ENCODE data around the gene ADM2. TPM values are rescaled to one million over a fixed set of nuclear protein-coding genes. Genes with fewer than 3 reads are reported as not detected.

The ADM2 gene
- polyA plus RNA-seq, 1 of the 3 experiments (the other 2 are of a cell fraction) = 0.61 TPM

GRCh38 chr22:50504369-50505211 is 23.2 kb downstream of the ADM2 start:
- Histone ChIP-seq H3K4me3 (ENCODE audit: low read depth in 2 of 2, low read length in 1 of 2) (no peak overlapping the region), H3F3A (replicated peaks; ENCODE audit: insufficient read depth) (peaks cover 6% of the 10 kb centered on the region), H3K36me3 (replicated peaks in 1 of 2; ENCODE audit: control insufficient read depth in 1 of 2, insufficient read depth in 2 of 2, low read length in 1 of 2) (peaks cover 0 to 18% of the 10 kb centered on the region in 2 experiments), H2AFZ (ENCODE audit: low read depth) (no peak overlapping the region), H3K4me1 (ENCODE audit: control insufficient read depth in 1 of 2, insufficient read depth in 2 of 2, low read depth in 1 of 2, low read length in 1 of 2) (peaks cover 7 to 14% of the 10 kb centered on the region in 2 experiments; a peak in 3 of 4 replicates), H3K4me2 (no peak overlapping the region), H3K9ac (no peak overlapping the region), H4K20me1 (ENCODE audit: insufficient read depth) (no peaks in the 10 kb centered on the region), H3K27ac (ENCODE audit: low read depth in 2 of 2, low read length in 1 of 2) (no peak overlapping the region), H3K9me3 (no peaks in the 10 kb centered on the region), H3K27me3 (ENCODE audit: insufficient read depth) (no peaks in the 10 kb centered on the region), H3K9me2 (no peaks in the 10 kb centered on the region), H3K79me2 (ENCODE audit: insufficient read depth) (peaks cover 37% of the 10 kb centered on the region)
- TF ChIP-seq FOXM1 (IDR thresholded peaks at IDR 0.05; ENCODE audit: low read depth) (no peak), EZH2phosphoT487 (IDR thresholded peaks at IDR 0.05; ENCODE audit: borderline replicate concordance, low read depth) (no peak), REST (IDR thresholded peaks at IDR 0.05; ENCODE audit: low read depth, low read length) (no peak), MAX (IDR thresholded peaks at IDR 0.05; ENCODE audit: low read depth) (no peak), YY1 (IDR thresholded peaks at IDR 0.05; ENCODE audit: low read depth) (no peak), EP300 (IDR thresholded peaks at IDR 0.05; ENCODE audit: borderline replicate concordance in 1 of 2, low read depth in 1 of 2, low read length in 1 of 2) (no peak), TCF12 (IDR thresholded peaks at IDR 0.05) (no peak), CTCF (IDR thresholded peaks at IDR 0.05) (no peak), GABPA (IDR thresholded peaks at IDR 0.05; ENCODE audit: low read depth) (no peak), JUND (IDR thresholded peaks at IDR 0.05) (no peak), ZBTB33 (IDR thresholded peaks at IDR 0.05; ENCODE audit: borderline replicate concordance, low read depth) (no peak), USF2 (IDR thresholded peaks at IDR 0.05; ENCODE audit: borderline replicate concordance, low read depth, low read length) (no peak), FOXJ3 (CRISPR knock-in tag; IDR thresholded peaks at IDR 0.05) (no peak), TAF1 (IDR thresholded peaks at IDR 0.05; ENCODE audit: borderline replicate concordance, low read depth, low read length) (no peak)
- CTCF ChIA-PET = interaction anchor here (0.9 kb wide), 1 partner anchor 11 kb away, joined by 5 read pairs; no protein-coding TSS in a partner anchor
- POLR2A ChIA-PET = no interaction called here
- DNase-seq = no peak
- 97% methylated on average over 6 of the region's 44 CpGs for WGBS (ENCODE audit: low lambda C conversion rate)

Measured in SK-N-SH (cell line).